GM12801 (cell line): ENCODE measurements around the gene PI16.

Experiments
- TF ChIP-seq, protein P1 (sequence below): IDR thresholded peaks from one replicate; pipeline ENCODE4 v1.5.1; 2011; ENCODE audit warnings: control low read depth; ENCODE audit not compliant: insufficient read length; ENCODE audit errors: extremely low read depth

PI16 gene

DNA sequence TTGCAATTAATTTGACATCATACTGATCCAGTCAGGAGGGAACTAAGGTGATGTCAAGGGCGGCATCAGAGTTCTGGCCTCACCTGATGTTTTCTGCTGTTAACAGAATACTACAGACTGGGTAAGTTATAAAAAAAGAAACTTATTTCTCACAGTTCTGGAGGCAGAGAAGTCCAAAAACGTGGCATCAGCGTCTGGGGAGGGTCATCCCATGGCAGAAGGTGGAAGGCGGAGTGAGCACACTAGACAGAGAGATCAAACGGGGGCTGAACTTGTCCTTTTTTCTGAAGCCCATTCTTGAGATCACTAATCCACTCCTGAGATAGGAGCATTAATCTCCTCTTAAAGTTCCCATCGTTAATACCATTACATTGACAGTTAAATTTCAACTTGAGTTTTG is 34.7 kb downstream of the PI16 start:
- TF ChIP-seq, protein P1, sequence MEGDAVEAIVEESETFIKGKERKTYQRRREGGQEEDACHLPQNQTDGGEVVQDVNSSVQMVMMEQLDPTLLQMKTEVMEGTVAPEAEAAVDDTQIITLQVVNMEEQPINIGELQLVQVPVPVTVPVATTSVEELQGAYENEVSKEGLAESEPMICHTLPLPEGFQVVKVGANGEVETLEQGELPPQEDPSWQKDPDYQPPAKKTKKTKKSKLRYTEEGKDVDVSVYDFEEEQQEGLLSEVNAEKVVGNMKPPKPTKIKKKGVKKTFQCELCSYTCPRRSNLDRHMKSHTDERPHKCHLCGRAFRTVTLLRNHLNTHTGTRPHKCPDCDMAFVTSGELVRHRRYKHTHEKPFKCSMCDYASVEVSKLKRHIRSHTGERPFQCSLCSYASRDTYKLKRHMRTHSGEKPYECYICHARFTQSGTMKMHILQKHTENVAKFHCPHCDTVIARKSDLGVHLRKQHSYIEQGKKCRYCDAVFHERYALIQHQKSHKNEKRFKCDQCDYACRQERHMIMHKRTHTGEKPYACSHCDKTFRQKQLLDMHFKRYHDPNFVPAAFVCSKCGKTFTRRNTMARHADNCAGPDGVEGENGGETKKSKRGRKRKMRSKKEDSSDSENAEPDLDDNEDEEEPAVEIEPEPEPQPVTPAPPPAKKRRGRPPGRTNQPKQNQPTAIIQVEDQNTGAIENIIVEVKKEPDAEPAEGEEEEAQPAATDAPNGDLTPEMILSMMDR, result no peak

DNA sequence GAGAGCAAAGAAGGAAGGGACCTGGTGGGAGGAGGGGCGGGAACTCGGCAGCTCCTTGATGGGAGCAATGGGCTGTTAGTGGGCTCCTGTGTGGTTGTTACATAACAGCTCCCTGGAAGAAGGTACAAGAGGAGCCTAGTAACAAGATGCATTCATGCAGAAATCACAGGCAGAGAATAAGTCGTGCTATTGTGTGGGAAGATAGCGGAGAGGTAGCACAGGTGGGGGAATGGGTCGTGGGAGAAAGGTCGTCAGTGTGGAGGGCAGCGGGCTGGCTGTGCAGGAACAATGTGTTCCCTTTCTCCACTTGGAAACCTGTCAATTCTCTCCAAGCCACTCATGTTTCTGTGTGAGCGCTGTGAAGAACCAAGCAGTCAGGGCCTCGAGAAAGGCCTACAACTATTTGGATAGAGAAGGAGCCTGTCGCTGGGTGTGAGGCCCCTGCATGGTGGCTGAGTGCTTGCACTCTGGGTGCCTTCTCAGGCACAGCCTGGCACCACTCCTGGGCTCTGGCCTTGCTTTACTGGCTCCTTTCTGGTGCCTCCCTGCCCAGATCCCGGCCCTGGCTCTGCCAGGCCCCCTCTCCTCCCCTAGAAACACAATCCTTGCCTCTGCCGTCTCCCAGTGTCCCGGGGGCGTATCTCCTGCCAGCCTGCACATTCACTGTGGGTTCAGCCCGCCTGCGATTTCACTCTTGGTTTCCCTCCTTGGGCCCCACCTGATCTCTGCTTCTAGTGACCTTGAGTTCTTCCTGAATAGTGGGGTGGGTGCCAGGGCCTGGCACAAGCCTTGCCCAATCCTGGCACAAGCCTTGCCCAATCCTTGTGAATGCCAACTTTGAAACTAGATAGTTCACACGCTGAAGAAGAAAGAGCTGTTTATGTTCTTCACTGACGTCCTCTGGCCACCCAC is 43.5 kb downstream of the PI16 start:
- TF ChIP-seq, protein P1, result no peak

DNA sequence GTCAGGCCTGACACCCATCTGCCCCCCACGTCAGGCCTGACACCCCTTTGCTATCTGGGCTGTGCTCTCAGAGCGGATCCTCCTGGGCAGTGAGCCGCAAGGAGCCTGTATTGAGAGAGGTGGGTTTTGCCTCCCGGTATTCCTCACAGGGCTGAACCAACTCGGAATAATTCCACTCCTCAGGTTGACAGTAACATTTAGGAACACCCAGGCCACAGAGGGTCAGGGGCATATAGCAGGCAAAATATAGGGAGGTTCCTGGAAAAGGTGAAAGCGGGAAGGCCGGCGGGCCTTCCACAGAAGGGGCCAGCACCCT is 44.1 kb downstream of the PI16 start:
- TF ChIP-seq, protein P1, result no peak

DNA sequence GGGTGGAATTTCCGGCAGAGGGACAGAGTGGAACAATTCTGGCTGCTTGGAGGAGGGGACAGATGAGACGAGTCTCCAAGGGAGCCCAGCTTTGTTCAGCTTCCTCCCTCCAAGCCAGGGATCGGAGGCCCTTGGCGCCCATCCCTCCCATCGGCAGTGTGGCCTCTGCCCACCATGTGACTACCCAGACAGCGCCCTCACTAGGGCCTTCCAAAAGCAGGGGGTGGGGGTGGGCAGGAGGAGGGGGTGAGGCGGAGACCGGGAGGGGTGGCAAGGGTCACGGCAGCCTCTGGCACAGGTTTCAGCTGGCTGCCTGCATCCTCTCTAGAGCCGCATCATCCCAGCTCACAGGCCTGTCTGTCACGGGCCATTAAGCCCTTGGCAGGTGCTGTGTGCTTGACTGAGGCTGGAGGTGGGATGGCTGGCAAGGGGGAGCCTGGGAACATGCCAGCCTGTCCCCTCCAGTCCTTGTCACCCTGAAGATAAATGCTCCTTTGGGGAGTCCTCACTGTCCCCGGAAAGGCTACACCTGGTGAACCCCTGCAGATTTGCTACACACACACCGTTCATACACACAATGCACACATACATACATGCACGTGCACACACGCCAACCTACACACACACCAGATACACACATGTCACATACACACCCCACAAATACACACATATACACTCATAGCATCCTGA is 44.7 kb downstream of the PI16 start:
- TF ChIP-seq, protein P1, result no peak

DNA sequence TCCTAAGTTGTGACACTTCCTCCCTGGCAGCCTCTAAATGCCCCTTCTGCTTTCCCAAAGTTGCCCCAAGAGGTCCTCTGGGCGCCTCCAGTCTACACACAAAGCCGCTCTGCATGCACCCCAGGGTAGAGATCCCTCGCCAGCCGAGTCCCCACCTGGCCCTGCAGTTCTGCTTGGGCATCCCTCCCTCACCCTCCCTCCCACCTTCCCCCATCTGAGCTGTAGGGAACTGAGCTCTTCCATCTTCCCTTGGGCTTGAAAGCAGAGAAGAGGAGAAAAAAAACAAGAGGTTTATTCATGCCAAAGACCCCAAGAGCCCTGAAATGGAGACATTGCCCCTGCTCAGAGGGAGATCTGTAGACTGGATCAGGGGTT is 45.2 kb downstream of the PI16 start:
- TF ChIP-seq, protein P1, result no peak

DNA sequence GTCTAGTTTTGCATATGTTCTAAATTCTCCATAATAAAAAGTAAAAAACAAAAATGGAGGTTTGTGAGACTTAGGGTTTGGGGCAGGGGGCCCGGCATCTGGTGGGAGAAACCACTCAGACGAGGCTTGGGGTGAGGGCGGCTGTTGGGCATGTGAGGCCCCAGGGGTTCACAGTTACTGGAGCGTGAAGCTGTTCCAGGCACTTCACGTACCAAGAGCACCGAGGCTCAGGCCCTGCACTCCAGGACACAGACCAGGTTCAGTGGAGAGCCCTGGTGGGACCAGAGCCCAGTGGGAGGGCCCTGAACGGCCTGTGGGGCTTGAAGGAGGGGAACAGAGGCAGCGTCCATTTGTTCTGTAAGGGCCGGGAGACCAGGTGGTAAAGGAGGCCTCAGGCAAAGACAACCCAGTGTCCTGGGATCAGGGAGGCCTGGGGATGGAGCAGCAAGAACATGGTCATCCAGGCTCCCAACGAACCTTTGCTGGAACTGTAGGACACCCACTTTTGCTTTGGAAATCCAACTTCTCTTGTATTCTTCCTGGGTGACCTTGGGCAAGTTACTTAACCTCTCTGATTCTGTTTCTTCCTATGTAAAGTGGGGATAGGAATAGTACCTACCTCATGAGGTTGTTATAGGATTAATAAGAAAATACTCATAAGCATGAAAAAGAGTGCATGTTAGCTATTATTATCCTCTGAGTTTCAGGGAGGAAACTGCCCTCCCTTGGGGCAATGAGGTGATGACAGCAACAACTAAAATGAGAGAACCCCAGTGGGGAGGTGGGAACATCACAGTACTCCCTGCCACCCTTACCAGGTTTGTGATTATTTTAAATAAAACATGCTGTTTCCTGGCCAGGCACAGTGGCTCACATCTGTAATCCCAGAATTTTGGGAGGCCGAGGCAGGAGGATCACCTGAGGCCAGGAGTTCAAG is 49.8 kb downstream of the PI16 start:
- TF ChIP-seq, protein P1, result no peak
